ENCODE data around the gene ZNF506. TPM values are rescaled to one million over a fixed set of nuclear protein-coding genes. Genes with fewer than 3 reads are reported as not detected.

Gene ZNF506
- total RNA-seq, 3 donors from 2014 or later, result 35.2 to 57.8 (median 41.0) TPM

GRCh38 chr19:19749117-19749907, 72.2 kb downstream of the ZNF506 start:
- Histone ChIP-seq H3K27me3 (no peaks in the 10 kb centered on the region), H3K36me3 (no peaks in the 10 kb centered on the region), H3K9me3 (no peaks in the 10 kb centered on the region), H3K27ac (no peak overlapping the region), H3K4me3 (no peak overlapping the region), H3K4me1 (no peaks in the 10 kb centered on the region)
- DNase-seq (ENCODE audit: low spot score in 2 of 2), result peak in 1 of 2 donors; percentile 40
- intact Hi-C loops (cut with DNase I; ENCODE audit: low total_unique reads), result no loop called here
- no peak for TF ChIP-seq POLR2AphosphoS5 (IDR thresholded peaks at IDR 0.05)
- no peak for TF ChIP-seq POLR2A (IDR thresholded peaks at IDR 0.05)
- no peak for TF ChIP-seq CTCF (IDR thresholded peaks at IDR 0.05)

DNA sequence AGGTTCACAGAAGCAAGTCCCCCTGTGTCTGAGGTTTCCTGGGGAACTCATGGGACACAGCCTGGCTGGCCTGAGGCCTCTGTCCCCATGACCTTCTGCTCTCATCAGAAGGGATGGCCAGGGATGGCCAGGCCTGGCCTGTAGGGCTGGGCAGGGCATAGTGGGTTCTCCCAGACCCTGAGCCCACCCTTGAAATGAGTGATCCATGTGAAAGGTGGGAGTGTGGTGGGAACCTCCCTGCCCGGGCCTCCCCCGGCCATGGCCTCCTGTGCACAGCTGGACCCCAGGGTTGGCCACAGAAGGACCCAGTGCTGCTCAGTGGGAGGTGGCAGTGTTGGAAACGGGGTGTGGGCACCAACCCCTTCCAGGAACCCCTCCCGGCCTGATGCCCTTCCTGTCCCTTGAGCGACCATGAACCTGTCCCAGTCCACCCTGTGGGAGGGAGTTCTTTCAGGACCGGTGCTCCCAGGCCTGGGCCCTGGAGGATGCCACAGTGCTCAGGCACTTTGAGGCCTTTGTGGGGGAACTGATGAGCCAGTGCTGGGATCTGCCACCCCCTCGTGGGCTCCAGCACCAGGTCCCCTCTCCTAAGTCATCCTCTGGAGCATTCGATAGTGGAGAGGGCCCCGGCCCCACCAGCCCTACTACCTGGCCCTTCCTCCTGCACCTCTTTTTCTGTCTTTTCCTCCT, 73.2 kb downstream of the ZNF506 start:
- Histone ChIP-seq H3K27me3 (no peaks in the 10 kb centered on the region), H3K4me3 (no peak overlapping the region), H3K36me3 (no peaks in the 10 kb centered on the region), H3K9me3 (no peaks in the 10 kb centered on the region), H3K4me1 (no peaks in the 10 kb centered on the region), H3K27ac (no peak overlapping the region)
- intact Hi-C loops (cut with DNase I; ENCODE audit: low total_unique reads), result no loop called here
- peak in 1 of 2 donors; percentile 15 for DNase-seq (ENCODE audit: low spot score in 2 of 2)
- TF ChIP-seq CTCF (IDR thresholded peaks at IDR 0.05) (no peak), POLR2A (IDR thresholded peaks at IDR 0.05) (no peak), POLR2AphosphoS5 (IDR thresholded peaks at IDR 0.05) (no peak)

DNA sequence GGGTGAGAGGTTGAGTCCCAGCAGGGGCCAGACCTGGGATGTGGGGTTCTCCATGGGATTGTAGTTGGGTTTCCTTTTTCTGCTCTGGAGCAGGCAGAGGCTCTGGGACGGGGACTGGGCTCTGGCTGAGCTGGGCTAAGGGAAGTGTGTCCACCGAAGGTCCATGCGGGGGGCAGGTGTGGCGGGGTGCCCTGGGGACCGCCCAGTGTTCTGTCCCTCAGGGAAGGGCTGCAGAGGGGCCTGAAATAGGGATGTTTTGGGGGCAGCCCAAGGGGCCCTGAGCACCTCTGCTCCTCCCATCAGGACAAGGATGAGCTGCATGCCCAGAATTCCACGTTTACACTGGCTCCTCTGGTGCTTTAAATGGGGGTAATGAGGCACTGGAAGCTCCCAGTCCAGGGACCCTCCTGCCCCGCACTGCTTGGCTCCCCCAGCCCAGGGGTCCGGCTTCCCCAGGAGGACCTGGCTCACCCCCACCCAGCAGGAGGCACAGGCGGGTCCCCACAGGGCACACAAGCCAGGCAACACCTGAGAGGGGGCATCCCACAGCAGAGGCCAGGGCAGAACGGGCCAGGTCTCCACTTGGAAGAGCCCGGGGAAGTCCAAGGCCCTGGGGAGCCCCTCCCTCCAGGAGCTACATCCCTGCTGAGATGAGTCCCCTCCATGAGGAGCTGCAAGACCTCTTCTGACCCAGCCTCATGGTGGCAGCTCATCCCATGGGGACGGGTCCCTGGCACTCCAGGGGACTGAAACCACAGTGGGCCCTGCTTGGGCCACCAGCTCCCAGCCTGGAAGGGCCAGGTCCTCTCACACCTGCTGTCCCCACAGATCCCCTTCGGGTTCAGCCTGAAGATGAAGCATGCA, 74.0 kb downstream of the ZNF506 start:
- intact Hi-C loops (cut with DNase I; ENCODE audit: low total_unique reads), result no loop called here
- Histone ChIP-seq H3K27me3 (no peaks in the 10 kb centered on the region), H3K9me3 (no peaks in the 10 kb centered on the region), H3K4me3 (no peak overlapping the region), H3K27ac (no peak overlapping the region), H3K4me1 (no peaks in the 10 kb centered on the region), H3K36me3 (no peaks in the 10 kb centered on the region)
- no peak for TF ChIP-seq POLR2A (IDR thresholded peaks at IDR 0.05)
- TF ChIP-seq POLR2AphosphoS5 (IDR thresholded peaks at IDR 0.05), result no peak
- no peak for TF ChIP-seq CTCF (IDR thresholded peaks at IDR 0.05)
- DNase-seq (ENCODE audit: low spot score in 2 of 2), result no peak

DNA sequence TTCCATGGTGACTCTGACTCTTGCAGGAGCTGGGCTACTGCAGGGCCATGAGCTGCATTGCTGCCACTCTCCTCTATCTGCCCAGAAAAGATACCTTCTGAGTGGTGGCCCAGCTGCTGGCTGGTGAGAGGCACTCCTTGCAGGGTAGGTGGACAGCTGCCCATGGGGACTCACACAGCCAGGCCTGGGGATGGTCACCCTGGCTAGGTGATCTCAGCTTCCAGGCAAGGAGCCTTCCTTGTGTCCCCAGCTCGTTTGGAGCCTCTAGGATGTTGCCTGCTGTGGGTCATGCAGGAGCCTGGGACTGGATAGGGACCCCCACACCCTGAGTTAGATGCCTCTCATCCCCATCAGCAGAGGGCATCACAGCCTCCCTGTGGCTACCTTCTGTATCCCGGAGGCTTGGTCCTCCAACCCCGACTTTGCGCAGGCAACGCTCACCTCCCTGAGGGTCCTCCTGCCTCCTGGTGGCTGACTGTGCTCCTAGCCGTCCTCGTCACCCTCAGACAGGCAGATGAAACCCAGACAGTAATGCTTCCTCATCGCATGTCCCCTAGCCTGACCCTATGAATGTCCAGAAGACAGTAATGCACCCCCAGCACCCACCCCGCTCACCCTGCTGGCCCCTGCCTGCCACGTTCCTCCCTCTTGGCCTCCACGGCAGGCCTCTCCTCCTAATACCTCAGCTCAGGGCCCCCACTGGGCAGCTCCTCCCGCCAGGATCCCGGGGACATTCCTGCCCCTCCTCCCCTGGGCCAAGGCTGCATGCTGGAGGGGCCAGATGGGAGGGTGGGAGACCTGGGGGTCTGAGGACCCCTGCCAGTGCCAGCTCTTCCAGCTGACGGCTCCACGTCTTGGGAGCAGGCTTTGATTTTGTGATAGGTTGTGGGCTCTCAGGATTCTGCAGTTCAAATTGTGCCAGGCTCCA, 75.0 kb downstream of the ZNF506 start:
- TF ChIP-seq CTCF (IDR thresholded peaks at IDR 0.05) (no peak), POLR2A (IDR thresholded peaks at IDR 0.05) (no peak), POLR2AphosphoS5 (IDR thresholded peaks at IDR 0.05) (no peak)
- DNase-seq (ENCODE audit: low spot score in 2 of 2), result no peak

More for the DNA sequence above, 75.0 kb downstream of the ZNF506 start:
- no peaks in the 10 kb centered on the region for H3K9me3 ChIP-seq
- H3K36me3 ChIP-seq, result no peaks in the 10 kb centered on the region
- H3K27me3 ChIP-seq, result no peaks in the 10 kb centered on the region
- no peak overlapping the region for H3K4me3 ChIP-seq
- H3K27ac ChIP-seq, result no peak overlapping the region
- intact Hi-C loops (cut with DNase I; ENCODE audit: low total_unique reads), result no loop called here
- H3K4me1 ChIP-seq, result no peaks in the 10 kb centered on the region

All from breast epithelium (tissue), 4 donors.